Prostate gland (tissue), 2 donors: ENCODE results near the gene ONECUT2.

Source experiments
- CTCF ChIP-seq, 4 experiments: fragments of 200-600 bp in 2 of 4; fragments of 450-650 bp in 2 of 4; sonication (generic) in 2 of 4; IDR thresholded peaks; 1 replicate in 3 of 4; 2 replicates in 1 of 4; pipeline ENCODE4 v1.5.1; 2016 to 2019; ENCODE audit warnings: antibody characterized with exemption in 4 of 4, mild to moderate bottlenecking in 2 of 4, moderate library complexity in 2 of 4
- POLR2AphosphoS5 ChIP-seq: sonication (generic); formaldehyde crosslinking; IDR thresholded peaks from one replicate; pipeline ENCODE4 v1.6.1; 2017; ENCODE audit warnings: antibody characterized with exemption

DNA sequence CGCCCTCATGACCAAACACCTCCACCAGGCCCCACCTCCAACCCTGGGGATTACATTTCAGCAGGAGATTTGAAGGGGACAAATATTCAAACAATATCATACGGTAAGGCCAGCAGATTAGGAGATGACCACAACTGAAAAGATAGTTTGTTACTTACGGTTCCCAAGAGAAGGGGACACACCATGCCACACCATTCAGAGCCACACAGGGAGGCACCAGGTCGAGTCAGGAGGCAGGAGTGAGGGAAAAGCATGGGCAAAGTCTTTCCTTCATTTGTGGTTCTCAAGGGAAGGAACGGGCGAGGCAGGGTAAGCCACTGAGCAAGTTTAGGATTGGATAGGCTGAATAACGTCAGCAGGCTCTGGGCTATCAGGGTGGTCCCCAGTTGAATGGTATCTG is 94.0 kb downstream of the ONECUT2 start:
- TF ChIP-seq CTCF (IDR thresholded peaks at IDR 0.05) (no peak), POLR2AphosphoS5 (no peak)
